GM18507 (cell line): ENCODE measurements around the gene GPC2.
A peak's percentile ranks its signal among the peaks of the same experiment; 100 is the strongest.
"Not testable (repeated sequence)": the region's sequence is repeated elsewhere in the genome, so short reads cannot be mapped to it uniquely, and the experiment has no call there.

Experiments
- DNase-seq: peaks from one replicate; pipeline ENCODE4 v3.0.0; 2011; ENCODE audit warnings: low read depth; ENCODE audit not compliant: insufficient read length; ENCODE audit errors: extremely low spot score
- FAIRE-seq: peaks from 2 replicates; lab custom pipeline; 2011; peaks lifted over from hg19 to GRCh38; lab: Jason Lieb, UNC

The GPC2 gene

DNA sequence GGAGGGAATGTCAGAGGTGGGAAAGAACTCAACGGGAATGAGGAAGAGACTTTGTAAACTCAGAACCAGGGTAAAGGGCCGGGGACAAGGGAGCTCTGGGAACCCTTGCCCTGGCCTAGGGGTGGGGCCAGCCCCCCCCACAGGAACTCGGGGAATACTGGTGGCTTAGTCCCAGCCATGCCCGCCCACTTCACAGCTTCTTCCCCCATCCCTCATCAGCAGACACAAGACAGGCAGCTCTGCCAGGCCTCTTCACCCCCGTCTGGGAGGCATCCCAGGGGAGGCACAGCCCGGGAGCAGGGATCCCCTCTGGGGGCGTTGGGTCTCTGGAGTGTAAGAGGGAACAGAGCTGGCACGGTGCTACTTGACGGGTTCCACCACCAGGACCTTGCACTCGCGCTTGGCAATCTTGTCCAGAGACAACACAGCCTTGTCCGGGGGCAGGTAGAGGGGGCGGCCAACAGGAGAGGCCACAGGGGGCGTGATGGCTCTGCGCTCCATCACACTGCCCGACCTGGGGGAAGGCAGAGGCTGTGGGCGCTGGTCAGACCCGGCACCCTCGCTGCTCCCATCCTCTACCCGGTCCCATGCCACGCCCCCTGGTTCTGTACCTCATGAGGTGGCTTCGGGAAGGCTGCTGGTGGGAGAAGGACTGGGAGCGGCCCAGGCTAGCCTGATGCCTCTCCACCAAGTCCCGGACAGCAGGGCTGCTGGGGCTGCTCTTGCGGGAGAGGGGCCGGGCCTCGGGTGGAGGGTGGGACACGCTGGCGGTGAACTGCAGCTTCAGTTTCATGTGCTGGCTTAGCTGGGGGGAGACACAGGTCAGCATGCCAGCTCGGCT, 22.3 kb downstream of the GPC2 start:
- no peak for FAIRE-seq

DNA sequence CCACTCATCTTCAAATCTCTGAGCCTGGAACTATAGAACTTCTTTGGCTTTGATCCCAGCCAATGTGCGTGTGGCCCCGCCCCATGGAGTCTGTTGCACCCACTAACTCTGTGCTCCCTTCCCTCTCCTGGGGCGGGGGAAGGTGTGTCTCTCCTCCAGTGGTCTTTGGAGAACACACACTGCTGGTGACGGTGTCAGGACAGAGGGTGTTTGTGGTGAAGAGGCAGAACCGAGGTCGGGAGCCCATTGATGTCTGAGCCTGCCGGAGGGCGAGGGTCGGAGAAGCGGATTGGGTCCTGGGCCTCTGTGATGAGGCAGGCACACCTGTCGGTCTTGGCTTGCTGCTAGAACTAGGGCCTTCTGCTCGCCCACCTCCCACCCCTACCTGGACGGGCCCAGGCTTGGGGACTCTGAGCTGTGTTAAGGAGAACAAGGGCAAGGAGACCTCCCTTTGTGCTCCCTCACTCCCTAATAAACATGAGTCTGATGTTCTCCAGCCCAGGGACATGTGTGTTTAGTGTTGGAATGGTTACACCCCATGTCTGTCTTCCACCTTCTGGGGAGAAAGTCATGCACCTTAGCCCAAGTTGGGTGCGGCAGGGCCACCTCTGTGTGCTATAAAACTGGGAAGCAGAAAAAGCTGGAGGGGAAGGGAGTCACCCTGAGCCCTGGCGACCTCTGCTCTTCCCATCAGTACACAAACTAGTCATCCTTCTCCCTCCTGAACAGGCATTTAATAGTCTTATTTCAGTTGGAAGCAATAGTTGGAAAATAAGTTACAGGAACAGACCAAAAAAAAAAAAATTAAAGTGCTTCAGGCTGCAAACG, 23.3 kb downstream of the GPC2 start:
- FAIRE-seq = no peak
- no peak for DNase-seq

More for the DNA sequence above, 22.3 kb downstream of the GPC2 start:
- DNase-seq = no peak

DNA sequence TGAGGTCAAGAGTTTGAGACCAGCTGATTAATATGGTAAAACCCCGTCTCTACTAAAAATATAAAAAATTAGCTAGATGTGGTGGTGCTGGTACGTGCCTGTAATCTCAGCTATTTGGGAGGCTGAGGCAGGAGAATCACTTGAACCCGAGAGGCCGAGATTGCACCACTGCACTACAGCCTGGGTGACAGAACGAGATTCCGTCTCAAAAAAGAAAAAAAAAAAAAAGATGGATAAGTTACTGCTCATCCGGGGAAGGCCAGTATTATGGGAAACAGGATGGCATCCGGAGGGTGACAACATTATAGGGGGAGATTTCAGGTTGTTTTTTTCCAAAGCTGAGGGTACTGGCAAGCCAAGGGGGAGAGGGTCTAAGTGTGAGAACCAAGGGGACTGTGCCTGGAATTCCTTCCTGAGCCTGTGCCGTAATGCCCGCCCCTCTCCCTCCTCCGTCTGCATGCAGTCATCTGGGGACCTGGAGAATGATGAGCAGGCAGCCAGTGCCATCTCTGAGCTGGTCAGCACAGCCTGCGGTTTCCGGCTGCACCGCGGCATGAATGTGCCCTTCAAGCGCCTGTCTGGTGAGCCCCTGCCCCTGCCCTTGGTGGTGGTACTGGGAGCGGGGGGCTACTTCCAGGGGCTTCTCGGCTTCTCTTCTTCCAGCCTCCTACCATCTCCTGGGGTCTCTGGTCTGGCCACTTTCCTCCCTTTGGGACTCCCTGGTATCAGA, 24.1 kb downstream of the GPC2 start:
- no peak for FAIRE-seq

DNA sequence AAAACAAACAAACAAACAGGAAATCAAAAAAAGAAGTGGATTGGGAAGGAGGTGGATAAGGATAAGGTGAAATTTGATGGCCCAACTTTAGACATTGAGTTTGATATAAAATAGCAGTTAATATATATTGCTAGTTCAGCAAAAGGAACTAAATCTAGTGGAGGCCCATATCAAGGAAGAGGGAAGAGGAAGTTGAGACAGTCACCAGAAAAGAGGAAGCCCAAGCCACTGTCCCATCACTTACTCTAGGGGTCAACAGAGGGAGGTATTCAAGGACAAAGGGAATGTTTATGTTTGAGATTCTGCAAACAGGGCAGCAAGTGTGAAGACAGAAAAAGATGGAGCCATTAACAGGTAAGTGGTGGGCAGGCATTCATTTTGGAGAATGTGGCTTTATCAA, 24.8 kb downstream of the GPC2 start:
- FAIRE-seq = no peak

More for the DNA sequence above, 24.1 kb downstream of the GPC2 start:
- no peak for DNase-seq

DNA sequence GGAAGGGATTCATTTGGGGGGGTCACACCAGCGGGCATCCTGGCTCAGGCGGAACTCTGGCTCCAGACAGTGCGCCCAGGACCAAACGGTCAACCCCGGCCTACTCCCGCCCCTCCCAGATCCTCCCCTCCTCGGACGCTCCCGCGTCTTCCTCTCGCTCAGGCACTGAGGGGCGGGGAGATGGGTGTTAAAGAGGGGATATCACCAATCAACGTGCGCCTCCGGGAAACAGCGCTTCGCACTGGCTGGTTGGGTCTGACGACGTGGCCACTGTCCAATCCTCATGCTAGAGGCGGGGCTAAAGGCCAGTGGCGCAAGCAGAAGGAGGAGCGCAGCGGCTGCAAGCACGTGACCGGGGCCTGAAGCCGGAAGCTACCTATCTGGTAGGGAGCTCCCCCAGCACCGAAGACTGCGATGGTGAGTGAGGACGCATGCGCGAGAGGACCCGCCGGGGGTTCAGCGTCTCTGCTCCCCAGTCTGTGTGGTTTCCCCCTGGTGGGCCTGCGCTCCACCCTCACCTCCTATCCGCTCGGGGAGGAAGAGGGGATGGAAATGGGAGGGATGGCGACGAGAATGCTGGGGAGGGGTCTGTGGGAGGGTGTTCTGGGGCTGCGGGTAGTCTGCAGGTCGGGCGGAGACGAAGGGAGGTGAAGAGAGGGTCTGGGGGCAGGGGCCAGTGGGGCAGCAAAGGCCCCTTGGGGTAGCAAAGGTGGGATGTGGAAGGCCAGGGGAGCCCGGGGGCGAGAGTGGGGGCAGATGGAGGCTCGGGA, 28.4 kb downstream of the GPC2 start, which contains the start of gene LAMTOR4:
TSS of gene LAMTOR4 (plus strand) at position 360 of the 770 bp plus-strand sequence. CDS start at position 415, 55 bp downstream.
- FAIRE-seq (peak; percentile 99), DNase-seq (peak; percentile 95)

More for the DNA sequence above, 24.8 kb downstream of the GPC2 start:
- DNase-seq = no peak

DNA sequence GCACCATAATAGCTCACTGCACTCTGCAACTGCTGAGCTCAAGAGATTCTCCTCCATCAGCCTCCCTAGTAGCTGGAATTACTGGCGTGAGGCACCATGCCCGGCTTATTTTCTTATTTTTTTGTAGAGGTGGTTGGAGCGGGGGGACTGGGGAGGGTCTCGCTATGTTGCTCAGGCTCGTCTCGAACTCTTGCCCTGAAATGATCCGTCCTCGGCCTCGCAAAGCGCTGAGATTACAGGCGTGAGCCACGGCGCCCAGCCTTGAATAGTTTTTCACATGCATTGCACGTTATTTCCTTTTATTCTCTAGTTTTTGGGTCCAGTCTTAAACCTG, 29.0 kb downstream of the GPC2 start:
- no peak for DNase-seq
- FAIRE-seq = no peak

DNA sequence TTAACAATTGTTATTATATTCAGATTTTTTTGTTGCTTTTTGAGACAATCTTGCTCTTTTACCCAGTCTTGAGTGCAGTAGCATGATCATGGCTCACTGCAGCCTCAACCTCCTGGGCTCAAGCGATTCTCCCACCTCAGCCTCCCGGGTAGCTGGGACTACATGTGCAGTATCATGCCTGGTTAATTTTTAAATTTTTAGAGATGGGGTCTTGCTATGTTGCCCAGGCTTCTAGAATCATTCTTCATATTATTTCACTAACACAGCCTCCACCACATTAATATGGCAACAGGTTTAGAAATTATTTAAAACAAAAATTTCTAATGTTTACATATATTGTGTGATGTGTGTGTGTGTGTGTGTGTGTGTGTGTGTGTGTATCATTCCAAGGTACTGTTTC, 29.9 kb downstream of the GPC2 start:
- FAIRE-seq (no peak), DNase-seq (no peak)

DNA sequence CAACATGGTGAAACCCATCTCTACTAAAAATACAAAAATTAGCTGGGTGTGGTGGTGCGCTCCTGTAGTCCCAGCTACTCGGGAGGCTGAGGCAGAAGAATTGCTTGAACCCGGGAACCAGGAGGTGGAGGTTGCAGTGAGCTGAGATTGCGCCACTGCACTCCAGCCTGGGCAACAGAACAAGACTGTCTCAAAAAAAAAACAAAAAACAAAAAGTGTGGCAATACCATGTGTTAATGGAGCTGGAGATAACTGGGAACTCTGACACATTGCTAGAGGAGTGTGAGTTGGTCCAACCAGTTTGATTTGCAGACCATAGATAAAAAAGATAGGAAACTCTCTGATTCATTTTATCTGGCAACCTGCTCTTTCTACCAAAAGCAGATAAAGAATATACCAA, 30.8 kb downstream of the GPC2 start:
- FAIRE-seq, DNase-seq: not testable (repeated sequence)

DNA sequence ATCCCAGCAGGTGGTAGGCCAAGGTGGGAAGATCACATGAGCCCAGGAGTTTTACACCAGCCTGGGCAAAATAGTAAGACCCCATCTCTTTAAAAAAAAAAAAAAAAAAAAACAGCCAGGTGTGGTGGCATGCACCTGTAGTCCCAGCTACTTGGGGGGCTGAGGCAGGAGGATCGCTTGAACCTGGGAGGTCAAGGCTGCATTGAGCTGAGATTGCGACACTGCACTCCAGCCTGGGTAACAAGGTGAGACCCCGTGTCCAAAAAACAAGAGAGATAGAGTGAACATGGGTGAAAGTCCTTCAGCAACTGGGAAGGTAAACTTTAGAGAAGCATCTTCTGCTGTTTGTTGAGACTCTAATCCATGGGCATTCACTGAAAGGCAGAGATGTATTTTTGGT, 34.7 kb downstream of the GPC2 start:
- DNase-seq (no peak), FAIRE-seq (no peak)

DNA sequence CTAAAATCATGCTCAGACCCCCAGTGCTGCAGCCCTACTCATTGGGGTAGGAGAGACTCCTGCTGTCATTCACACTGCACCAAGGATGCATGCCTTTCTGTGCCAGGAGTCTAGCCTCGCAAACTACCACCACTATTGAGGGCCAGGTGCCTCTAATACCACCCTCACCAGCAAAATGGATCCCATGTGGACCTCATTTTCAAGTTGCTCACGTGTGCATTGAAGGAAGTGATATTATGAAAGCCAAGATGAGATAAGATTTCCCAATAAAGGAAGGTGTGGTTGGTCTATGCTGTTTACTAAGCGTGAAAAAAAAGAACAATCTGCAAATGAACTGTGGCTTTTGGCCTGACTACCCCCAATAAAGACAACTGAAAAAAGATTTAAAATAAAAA, 35.6 kb downstream of the GPC2 start:
- no peak for FAIRE-seq

DNA sequence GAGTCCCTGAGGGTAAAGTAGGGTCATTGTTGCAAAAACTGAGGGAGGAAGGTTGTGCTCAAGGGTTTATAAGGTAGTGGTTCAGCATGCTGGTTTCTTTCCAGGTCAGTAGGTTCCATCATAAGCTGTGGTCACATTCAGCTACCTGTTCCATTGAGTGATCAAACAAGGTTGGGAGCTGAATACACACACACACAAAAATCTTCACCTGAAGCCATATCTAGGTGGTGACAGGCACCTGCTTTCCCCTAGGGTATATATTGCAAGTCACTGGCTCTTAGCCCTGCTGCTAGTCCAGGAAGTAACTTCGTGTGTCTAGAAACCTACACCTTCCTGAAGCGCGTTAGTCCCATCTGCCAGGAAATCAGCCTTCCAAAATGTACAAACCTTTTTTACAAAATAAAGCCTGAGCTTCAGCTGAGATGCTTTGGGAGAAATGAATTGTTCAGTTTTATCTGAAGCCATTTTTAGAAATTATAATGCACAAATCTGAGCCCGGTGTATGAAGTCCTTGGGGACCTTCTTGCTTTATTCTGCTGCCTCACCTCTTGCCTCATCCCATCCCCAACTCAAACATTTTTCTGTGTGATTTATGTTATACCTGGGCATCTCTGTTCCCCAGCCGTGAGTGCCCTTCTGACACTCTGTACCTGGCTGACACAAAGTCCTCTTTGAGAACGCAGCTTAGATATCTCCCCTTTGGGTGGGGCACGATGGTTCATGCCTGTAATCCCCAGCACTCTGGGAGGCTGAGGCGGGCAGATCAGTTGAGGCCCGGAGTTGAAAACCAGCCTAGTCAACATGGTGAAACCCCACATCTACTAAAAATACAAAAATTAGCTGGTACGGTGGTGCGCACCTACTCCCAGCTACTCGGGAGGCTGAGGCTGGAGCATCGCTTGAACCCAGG, 39.1 kb downstream of the GPC2 start:
- DNase-seq (no peak), FAIRE-seq (peak; percentile 56)

More for the DNA sequence above, 35.6 kb downstream of the GPC2 start:
- DNase-seq = no peak

DNA sequence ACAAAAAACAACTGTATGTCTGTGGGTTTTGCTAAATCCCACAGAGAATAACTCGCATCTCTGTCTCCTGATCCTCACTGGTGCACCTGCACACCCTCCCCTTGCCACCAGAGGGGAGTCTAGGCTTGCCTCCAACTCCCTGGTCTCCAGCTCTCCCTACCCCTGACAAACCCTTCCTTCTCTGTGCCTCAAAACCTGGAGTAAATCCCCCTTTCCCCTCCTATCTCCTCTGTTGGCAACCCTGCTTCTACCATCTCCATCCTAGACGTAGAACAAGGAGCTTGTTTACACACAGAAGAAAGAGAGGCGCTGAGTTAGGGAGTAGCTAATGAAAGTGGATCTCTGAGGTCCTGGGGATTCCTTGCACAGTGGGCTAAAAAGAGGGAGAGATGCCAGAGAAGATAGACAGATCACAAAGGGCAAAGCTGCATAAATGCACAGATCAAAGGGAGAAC, 44.5 kb downstream of the GPC2 start:
- FAIRE-seq (peak; percentile 73), DNase-seq (no peak)

DNA sequence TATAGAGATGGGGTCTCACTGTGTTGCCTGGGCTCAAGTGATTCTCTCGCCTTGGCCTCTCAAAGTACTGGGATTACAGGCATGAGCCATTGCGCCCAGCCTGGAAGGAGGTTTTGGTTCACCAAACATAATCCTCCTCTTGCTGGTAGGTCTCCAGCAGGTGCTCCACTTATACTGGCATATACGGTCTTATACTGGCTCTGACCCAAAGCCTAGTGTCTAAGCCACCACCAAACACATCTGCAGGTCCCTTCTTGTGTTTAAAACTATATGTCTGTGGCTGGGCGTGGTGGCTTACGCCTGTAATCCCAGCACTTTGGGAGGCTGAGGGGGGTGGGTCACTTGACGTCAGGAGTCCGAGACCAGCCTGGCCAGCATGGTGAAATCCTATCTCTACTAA, 45.1 kb downstream of the GPC2 start:
- no peak for DNase-seq
- FAIRE-seq = no peak

DNA sequence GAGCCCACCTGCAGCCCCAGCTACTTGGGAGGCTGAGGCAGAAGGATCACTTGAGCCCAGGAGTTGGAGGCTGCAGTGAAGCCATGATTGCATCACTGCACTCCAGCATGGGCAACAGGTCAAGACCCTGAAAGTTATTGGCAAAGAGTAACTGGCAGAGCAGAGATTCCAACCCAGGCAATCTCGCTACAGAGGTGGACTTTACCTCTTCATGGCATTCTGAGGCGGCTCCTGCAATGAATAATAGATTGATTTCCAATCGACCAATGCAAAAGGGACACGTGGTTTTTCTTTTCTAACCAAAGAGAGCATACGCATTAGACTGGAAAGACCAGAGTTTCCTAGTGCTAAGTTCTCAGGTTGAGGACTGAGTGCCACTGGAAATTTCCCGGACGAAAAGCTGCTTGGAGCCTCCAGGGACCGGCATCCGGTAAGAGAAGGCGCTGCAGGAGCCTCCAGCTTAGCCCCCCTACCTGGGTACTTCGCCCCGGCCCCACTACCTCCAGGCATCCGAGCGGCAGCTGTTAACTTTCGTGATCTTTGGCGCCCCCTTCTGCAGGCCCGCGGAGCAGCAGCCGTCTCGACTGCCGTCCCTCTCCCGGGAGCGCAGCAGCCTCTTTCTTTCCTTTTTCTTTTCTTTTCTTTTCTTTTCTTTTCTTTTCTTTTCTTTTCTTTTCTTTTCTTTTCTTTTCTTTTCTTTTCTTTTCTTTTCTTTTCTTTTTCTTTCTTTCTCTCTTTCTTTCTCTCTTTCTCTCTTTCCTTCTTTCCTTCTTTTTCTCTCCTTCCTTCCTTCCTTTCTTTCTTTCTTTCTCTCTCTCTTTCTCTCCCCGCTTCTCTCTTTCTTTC, 46.4 kb downstream of the GPC2 start:
- FAIRE-seq (peak; percentile 45), DNase-seq (no peak)

DNA sequence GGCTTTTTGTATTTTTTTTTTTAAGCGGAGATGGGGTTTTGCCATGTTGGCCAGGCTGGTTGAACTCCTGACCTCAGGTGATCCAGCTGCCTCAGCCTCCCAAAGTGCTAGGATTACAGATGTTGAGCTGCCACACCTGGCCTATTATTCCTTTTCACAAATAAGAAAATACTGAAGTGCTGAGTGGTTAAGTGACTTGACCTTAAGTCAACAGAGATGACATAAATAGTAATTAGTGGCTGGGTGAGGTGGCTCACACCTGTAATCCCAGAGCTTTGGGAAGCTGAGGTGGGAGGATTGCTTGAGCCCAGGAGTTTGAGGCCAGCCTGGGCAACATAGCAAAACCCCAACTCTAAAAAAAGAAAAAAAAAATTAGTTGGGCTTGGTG, 47.0 kb downstream of the GPC2 start:
- DNase-seq, FAIRE-seq: not testable (repeated sequence)

DNA sequence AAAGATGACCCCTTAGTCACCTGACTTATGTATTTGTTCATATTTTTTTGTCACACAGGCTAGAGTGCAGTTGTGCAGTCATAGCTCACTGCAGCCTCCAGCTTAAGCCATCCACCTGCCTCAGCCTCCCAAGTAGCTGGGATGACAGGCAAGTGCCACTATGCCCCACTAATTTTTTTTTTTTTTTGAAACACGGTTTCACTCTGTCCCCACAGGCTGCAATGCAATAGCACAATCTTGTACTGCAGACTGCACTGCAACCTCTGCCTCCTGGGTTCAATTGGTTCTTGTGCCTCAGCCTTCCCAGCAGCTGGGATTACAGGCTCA, 48.6 kb downstream of the GPC2 start:
- FAIRE-seq = no peak
- no peak for DNase-seq

DNA sequence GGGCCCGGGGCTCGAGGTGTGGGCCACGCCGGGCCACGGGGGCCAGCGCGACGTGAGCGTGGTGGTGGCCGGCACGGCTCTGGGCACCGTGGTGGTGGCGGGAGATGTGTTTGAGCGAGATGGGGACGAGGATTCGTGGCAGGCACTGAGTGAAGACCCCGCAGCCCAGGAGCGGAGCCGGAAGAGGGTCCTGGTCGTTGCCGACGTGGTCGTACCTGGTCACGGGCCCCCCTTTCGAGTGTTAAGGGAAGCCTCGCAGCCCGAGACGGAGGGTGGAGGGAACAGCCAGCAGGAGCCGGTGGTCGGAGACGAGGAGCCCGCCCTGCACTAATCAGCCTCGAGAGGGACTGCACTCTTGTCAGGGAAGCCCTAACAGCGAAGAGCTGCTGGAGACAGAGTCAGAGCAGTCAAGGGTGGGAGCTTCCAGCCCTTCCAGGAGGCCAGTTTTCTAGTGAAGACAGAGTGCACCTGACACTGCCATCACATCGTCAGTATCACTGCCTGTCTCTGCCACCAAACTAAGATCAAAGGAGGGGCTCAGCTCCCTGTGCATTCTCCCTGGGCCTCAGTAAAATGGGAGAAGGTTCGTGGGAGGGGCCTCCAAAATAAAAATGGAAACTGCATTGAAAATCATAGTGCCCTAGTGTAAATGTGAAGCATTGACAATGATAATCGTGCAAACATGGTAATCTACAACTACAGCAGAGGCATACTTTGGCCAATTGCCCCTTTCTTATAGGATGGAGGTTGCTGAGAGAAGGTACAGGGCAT, 49.1 kb downstream of the GPC2 start:
- DNase-seq (no peak), FAIRE-seq (no peak)
